G401 (cell line): Measurements from ENCODE around the gene SPATA19. TPM values are rescaled to one million over a fixed set of nuclear protein-coding genes. Genes with fewer than 3 reads are reported as not detected.

Experiments
- DNase-seq: peaks from one replicate; pipeline ENCODE4 v3.0.0-alpha.2; 2015; ENCODE audit warnings: low spot score
- in situ Hi-C: cut with HindIII; loops from 2 replicates; pipeline ENCODE4 v1.10.0; 2016; ENCODE audit warnings: low sequenced_read_pairs, mixed read lengths
- total RNA-seq: library from RNA; depleted of rRNA; stranded (reverse); fragments of >200 nt; shearing (Covaris generic); gene quantifications from 2 replicates; pipeline ENCODE4 v1.2.3, GENCODE V29; 2014

Gene SPATA19
- total RNA-seq, 1 experiment from 2014 or later = not detected

GRCh38 chr11:133823614-133824013 lies 21.7 kb downstream of the SPATA19 start:
- no peak for DNase-seq
- in situ Hi-C loops = no loop called here

GRCh38 chr11:133823211-133823610 lies 22.1 kb downstream of the SPATA19 start:
- DNase-seq = no peak
- in situ Hi-C loops = no loop called here

- in situ Hi-C loops = no loop called here
- DNase-seq = peak; percentile 69
These were observed 23.5 kb downstream of the SPATA19 start for GRCh38 chr11:133821776-133822175.

- in situ Hi-C loops = no loop called here
- no peak for DNase-seq
These were observed 25.5 kb downstream of the SPATA19 start for GRCh38 chr11:133819746-133820315.

GRCh38 chr11:133819114-133819513 lies 26.2 kb downstream of the SPATA19 start:
- in situ Hi-C loops = no loop called here
- DNase-seq = no peak

GRCh38 chr11:133818302-133818701 lies 27.0 kb downstream of the SPATA19 start:
- no peak for DNase-seq
- in situ Hi-C loops = no loop called here

- in situ Hi-C loops = no loop called here
- DNase-seq = no peak
These were observed 27.9 kb downstream of the SPATA19 start for GRCh38 chr11:133817449-133817848.

- in situ Hi-C loops = no loop called here
- DNase-seq = no peak
These were observed 29.0 kb downstream of the SPATA19 start for GRCh38 chr11:133816146-133816870.

GRCh38 chr11:133815636-133816035 lies 29.7 kb downstream of the SPATA19 start:
- in situ Hi-C loops = no loop called here
- DNase-seq = no peak

- no peak for DNase-seq
- in situ Hi-C loops = no loop called here
These were observed 30.7 kb downstream of the SPATA19 start for GRCh38 chr11:133814588-133815100.

- in situ Hi-C loops = no loop called here
These were observed 33.2 kb downstream of the SPATA19 start for GRCh38 chr11:133811850-133812685.

GRCh38 chr11:133810766-133811165 lies 34.5 kb downstream of the SPATA19 start:
- DNase-seq = no peak
- in situ Hi-C loops = no loop called here

More at GRCh38 chr11:133811850-133812685, 33.2 kb downstream of the SPATA19 start:
- peak; percentile 56 for DNase-seq

GRCh38 chr11:133809569-133810491 lies 35.5 kb downstream of the SPATA19 start:
- peak; percentile 27 for DNase-seq
- in situ Hi-C loops = no loop called here

GRCh38 chr11:133808393-133809140 lies 36.7 kb downstream of the SPATA19 start:
- DNase-seq = no peak
- in situ Hi-C loops = no loop called here

GRCh38 chr11:133803026-133803425 lies 42.3 kb downstream of the SPATA19 start:
- in situ Hi-C loops = no loop called here

GRCh38 chr11:133801356-133801755 lies 44.0 kb downstream of the SPATA19 start:
- in situ Hi-C loops = no loop called here

More at GRCh38 chr11:133803026-133803425, 42.3 kb downstream of the SPATA19 start:
- no peak for DNase-seq

GRCh38 chr11:133800666-133801065 lies 44.6 kb downstream of the SPATA19 start:
- in situ Hi-C loops = no loop called here
- no peak for DNase-seq

More at GRCh38 chr11:133801356-133801755, 44.0 kb downstream of the SPATA19 start:
- no peak for DNase-seq

- DNase-seq = no peak
- in situ Hi-C loops = no loop called here
These were observed 47.8 kb downstream of the SPATA19 start for GRCh38 chr11:133797554-133797953.
